ENCODE measurements around the gene FGFR4.

FGFR4 gene

GRCh38 chr5:177085985-177086653, 596 bp upstream of the FGFR4 start:
- H3K9ac ChIP-seq (ENCODE audit: low read depth, low read length) = no peak overlapping the region
- no peaks in the 10 kb centered on the region for H3K27me3 ChIP-seq (ENCODE audit: control insufficient read depth, insufficient read depth, low read length)
- H3K4me3 ChIP-seq (ENCODE audit: low read depth, low read length) = peak overlapping the region; percentile 37; the same call in 1 of the 2 replicates
- H3K36me3 ChIP-seq (ENCODE audit: control insufficient read depth, insufficient read depth, low read length) = peaks cover 20% of the 10 kb centered on the region
- H3K9me3 ChIP-seq (ENCODE audit: control insufficient read depth, insufficient read depth, low read length) = no peaks in the 10 kb centered on the region
- H3K4me1 ChIP-seq (ENCODE audit: control insufficient read depth, insufficient read depth, low read length) = peaks cover 9% of the 10 kb centered on the region
- no peak overlapping the region for H3K27ac ChIP-seq (ENCODE audit: low read depth, low read length)

GRCh38 chr5:177087398-177088005, 787 bp downstream of the FGFR4 start:
- no peaks in the 10 kb centered on the region for H3K9me3 ChIP-seq (ENCODE audit: control insufficient read depth, insufficient read depth, low read length)
- peaks cover 34% of the 10 kb centered on the region for H3K36me3 ChIP-seq (ENCODE audit: control insufficient read depth, insufficient read depth, low read length)
- H3K4me1 ChIP-seq (ENCODE audit: control insufficient read depth, insufficient read depth, low read length) = peaks cover 9% of the 10 kb centered on the region
- H3K27me3 ChIP-seq (ENCODE audit: control insufficient read depth, insufficient read depth, low read length) = no peaks in the 10 kb centered on the region
- peak overlapping the region; percentile 83 for H3K27ac ChIP-seq (ENCODE audit: low read depth, low read length)
- peak overlapping the region; percentile 55 for H3K9ac ChIP-seq (ENCODE audit: low read depth, low read length)
- peak overlapping the region; percentile 76 for H3K4me3 ChIP-seq (ENCODE audit: low read depth, low read length)

- H3K9ac ChIP-seq (ENCODE audit: low read depth, low read length) = no peak overlapping the region
- no peak overlapping the region for H3K27ac ChIP-seq (ENCODE audit: low read depth, low read length)
- no peaks in the 10 kb centered on the region for H3K27me3 ChIP-seq (ENCODE audit: control insufficient read depth, insufficient read depth, low read length)
- H3K9me3 ChIP-seq (ENCODE audit: control insufficient read depth, insufficient read depth, low read length) = no peaks in the 10 kb centered on the region
- peaks cover 9% of the 10 kb centered on the region for H3K4me1 ChIP-seq (ENCODE audit: control insufficient read depth, insufficient read depth, low read length)
- no peak overlapping the region for H3K4me3 ChIP-seq (ENCODE audit: low read depth, low read length)
- H3K36me3 ChIP-seq (ENCODE audit: control insufficient read depth, insufficient read depth, low read length) = peaks cover 49% of the 10 kb centered on the region
Measured at GRCh38 chr5:177089127-177089526, 2.4 kb downstream of the FGFR4 start.

- Histone ChIP-seq H3K9me3 (ENCODE audit: control insufficient read depth, insufficient read depth, low read length) (no peaks in the 10 kb centered on the region), H3K36me3 (ENCODE audit: control insufficient read depth, insufficient read depth, low read length) (peaks cover 57% of the 10 kb centered on the region), H3K27ac (ENCODE audit: low read depth, low read length) (no peak overlapping the region), H3K4me1 (ENCODE audit: control insufficient read depth, insufficient read depth, low read length) (peaks cover 9% of the 10 kb centered on the region), H3K4me3 (ENCODE audit: low read depth, low read length) (no peak overlapping the region), H3K9ac (ENCODE audit: low read depth, low read length) (no peak overlapping the region), H3K27me3 (ENCODE audit: control insufficient read depth, insufficient read depth, low read length) (no peaks in the 10 kb centered on the region)
Measured at GRCh38 chr5:177089825-177090641, 3.3 kb downstream of the FGFR4 start.

GRCh38 chr5:177090813-177091212, 4.1 kb downstream of the FGFR4 start:
- Histone ChIP-seq H3K27me3 (ENCODE audit: control insufficient read depth, insufficient read depth, low read length) (no peaks in the 10 kb centered on the region), H3K4me1 (ENCODE audit: control insufficient read depth, insufficient read depth, low read length) (peaks cover 9% of the 10 kb centered on the region), H3K4me3 (ENCODE audit: low read depth, low read length) (no peak overlapping the region), H3K9ac (ENCODE audit: low read depth, low read length) (no peak overlapping the region), H3K36me3 (ENCODE audit: control insufficient read depth, insufficient read depth, low read length) (peaks cover 64% of the 10 kb centered on the region), H3K27ac (ENCODE audit: low read depth, low read length) (no peak overlapping the region), H3K9me3 (ENCODE audit: control insufficient read depth, insufficient read depth, low read length) (no peaks in the 10 kb centered on the region)

- Histone ChIP-seq H3K4me1 (ENCODE audit: control insufficient read depth, insufficient read depth, low read length) (peaks cover 5% of the 10 kb centered on the region), H3K27me3 (ENCODE audit: control insufficient read depth, insufficient read depth, low read length) (no peaks in the 10 kb centered on the region), H3K27ac (ENCODE audit: low read depth, low read length) (no peak overlapping the region), H3K36me3 (ENCODE audit: control insufficient read depth, insufficient read depth, low read length) (peaks cover 66% of the 10 kb centered on the region), H3K9me3 (ENCODE audit: control insufficient read depth, insufficient read depth, low read length) (no peaks in the 10 kb centered on the region), H3K4me3 (ENCODE audit: low read depth, low read length) (no peak overlapping the region), H3K9ac (ENCODE audit: low read depth, low read length) (no peak overlapping the region)
Measured at GRCh38 chr5:177091232-177091631, 4.5 kb downstream of the FGFR4 start.

GRCh38 chr5:177092178-177093081, 5.7 kb downstream of the FGFR4 start:
- Histone ChIP-seq H3K9me3 (ENCODE audit: control insufficient read depth, insufficient read depth, low read length) (no peaks in the 10 kb centered on the region), H3K27me3 (ENCODE audit: control insufficient read depth, insufficient read depth, low read length) (no peaks in the 10 kb centered on the region), H3K4me3 (ENCODE audit: low read depth, low read length) (no peak overlapping the region), H3K27ac (ENCODE audit: low read depth, low read length) (no peak overlapping the region), H3K9ac (ENCODE audit: low read depth, low read length) (no peak overlapping the region), H3K36me3 (ENCODE audit: control insufficient read depth, insufficient read depth, low read length) (peaks cover 72% of the 10 kb centered on the region), H3K4me1 (ENCODE audit: control insufficient read depth, insufficient read depth, low read length) (peaks cover 4% of the 10 kb centered on the region; the same call in 1 of the 2 replicates)

- Histone ChIP-seq H3K27me3 (ENCODE audit: control insufficient read depth, insufficient read depth, low read length) (no peaks in the 10 kb centered on the region), H3K36me3 (ENCODE audit: control insufficient read depth, insufficient read depth, low read length) (peaks cover 79% of the 10 kb centered on the region), H3K4me3 (ENCODE audit: low read depth, low read length) (no peak overlapping the region), H3K9me3 (ENCODE audit: control insufficient read depth, insufficient read depth, low read length) (no peaks in the 10 kb centered on the region), H3K27ac (ENCODE audit: low read depth, low read length) (no peak overlapping the region), H3K4me1 (ENCODE audit: control insufficient read depth, insufficient read depth, low read length) (no peaks in the 10 kb centered on the region), H3K9ac (ENCODE audit: low read depth, low read length) (no peak overlapping the region)
Measured at GRCh38 chr5:177093082-177093712, 6.5 kb downstream of the FGFR4 start.

- Histone ChIP-seq H3K27me3 (ENCODE audit: control insufficient read depth, insufficient read depth, low read length) (no peaks in the 10 kb centered on the region), H3K4me3 (ENCODE audit: low read depth, low read length) (no peak overlapping the region), H3K36me3 (ENCODE audit: control insufficient read depth, insufficient read depth, low read length) (peaks cover 79% of the 10 kb centered on the region), H3K9ac (ENCODE audit: low read depth, low read length) (no peak overlapping the region), H3K4me1 (ENCODE audit: control insufficient read depth, insufficient read depth, low read length) (peaks cover 4% of the 10 kb centered on the region; the same call in 1 of the 2 replicates), H3K27ac (ENCODE audit: low read depth, low read length) (no peak overlapping the region), H3K9me3 (ENCODE audit: control insufficient read depth, insufficient read depth, low read length) (no peaks in the 10 kb centered on the region)
Measured at GRCh38 chr5:177093803-177094202, 7.1 kb downstream of the FGFR4 start.

Measured in HUES48 (cell line).